ENCODE data around the gene JAZF1. TPM values are rescaled to one million over a fixed set of nuclear protein-coding genes. Genes with fewer than 3 reads are reported as not detected.

The JAZF1 gene
- total RNA-seq, 1 experiment from 2014 or later: 9.1 TPM

- no peaks in the 10 kb centered on the region; a peak in 1 of 5 replicates for H3K9me3 Mint-ChIP-seq
- Histone ChIP-seq H3K27ac (ENCODE audit: insufficient read length, low read depth, low read length) (no peak overlapping the region), H3K4ac (ENCODE audit: low read depth, low read length) (no peak overlapping the region), H3K27me3 (ENCODE audit: insufficient read depth, low read length) (no peaks in the 10 kb centered on the region), H3K79me1 (ENCODE audit: insufficient read depth, low read depth, low read length, poor library complexity, severe bottlenecking) (no peaks in the 10 kb centered on the region), H2BK20ac (ENCODE audit: low read depth, low read length, poor library complexity, severe bottlenecking) (no peak overlapping the region), H2BK120ac (ENCODE audit: low read depth, low read length, poor library complexity, severe bottlenecking) (no peak overlapping the region), H2BK5ac (ENCODE audit: insufficient read length, low read length) (no peak overlapping the region), H2BK15ac (ENCODE audit: low read depth, low read length) (no peak overlapping the region), H3K4me2 (ENCODE audit: insufficient read depth, insufficient read length, low read length) (no peak overlapping the region), H3K18ac (ENCODE audit: insufficient read length, low read depth, low read length) (no peak overlapping the region), H4K20me1 (ENCODE audit: control insufficient read depth, insufficient read depth, insufficient read length) (no peaks in the 10 kb centered on the region), H4K91ac (ENCODE audit: insufficient read length, low read depth, low read length) (no peak overlapping the region), H2AK5ac (ENCODE audit: insufficient read length, low read length) (no peak overlapping the region), H3K4me1 (ENCODE audit: insufficient read depth, low read length) (peaks cover 13% of the 10 kb centered on the region; the same call in 1 of the 2 replicates), H3K9me3 (ENCODE audit: control insufficient read depth, low read depth, low read length) (no peaks in the 10 kb centered on the region), H4K8ac (replicated peaks; ENCODE audit: insufficient read length, low read depth, low read length) (no peak overlapping the region), H3K79me2 (ENCODE audit: insufficient read depth, low read length) (no peaks in the 10 kb centered on the region), H3K23me2 (ENCODE audit: insufficient read length, low read depth, low read length, poor library complexity, severe bottlenecking) (no peaks in the 10 kb centered on the region), H3K23ac (ENCODE audit: insufficient read length, low read depth, low read length) (no peak overlapping the region), H3K56ac (ENCODE audit: insufficient read length, low read depth, low read length) (no peak overlapping the region), H3K9ac (ENCODE audit: extremely low read depth, insufficient read length, low read length) (no peak overlapping the region), H3T11ph (ENCODE audit: low read length) (no peak overlapping the region), H2AFZ (ENCODE audit: low read length) (no peak overlapping the region), H4K5ac (ENCODE audit: insufficient read length, low read depth, low read length) (no peak overlapping the region), H3K14ac (ENCODE audit: insufficient read depth, low read length) (no peak overlapping the region), H2BK12ac (ENCODE audit: insufficient read length, low read depth, low read length) (no peak overlapping the region)
- no peak for DNase-seq
- H3K27me3 Mint-ChIP-seq (ENCODE audit: low read depth): no peaks in the 10 kb centered on the region
- no peak overlapping the region for H3K27ac Mint-ChIP-seq
- H3K36me3 Mint-ChIP-seq (ENCODE audit: insufficient read depth in 1 of 3, low read depth in 3 of 3): no peaks in the 10 kb centered on the region
- peaks cover 28 to 32% of the 10 kb centered on the region in 2 experiments for H3K4me1 Mint-ChIP-seq
- WGBS (ENCODE audit: extremely low coverage, insufficient read length, low lambda C conversion rate): no CpG with 5 or more reads among the region's 1 CpG
- H3K4me3 Mint-ChIP-seq: no peak overlapping the region
- TF ChIP-seq CTCF (conservative IDR thresholded peaks at IDR 0.05): no peak
These were observed 89.4 kb downstream of the JAZF1 start for GRCh38 chr7:28091190-28091589.
